HL-60 (cell line): ENCODE measurements around the gene ZFP90.

Experiments used
- DNase-seq, 2 experiments: peaks; one replicate each; pipeline ENCODE4 v3.0.0-alpha.2; 2010 to 2020; ENCODE audit warnings: low read depth in 1 of 2, low spot score in 1 of 2
- H3K27ac ChIP-seq: fragments of 250-450 bp; sonication (Bioruptor Pico); replicated peaks from 2 replicates; pipeline ENCODE4 v1.5.1; 2020; ENCODE audit warnings: mild to moderate bottlenecking, moderate library complexity
- H3K27me3 ChIP-seq: fragments of 250-450 bp; sonication (Bioruptor Pico); 2 replicates; pipeline ENCODE4 v1.5.1; 2021; ENCODE audit warnings: mild to moderate bottlenecking, moderate library complexity; ENCODE audit not compliant: insufficient read depth, poor library complexity, severe bottlenecking
- H3K4me3 ChIP-seq: replicated peaks from 2 replicates; pipeline ENCODE4 v1.5.1; 2011; ENCODE audit warnings: mild to moderate bottlenecking, control low read depth, low read length; ENCODE audit not compliant: insufficient read depth
- CTCF ChIP-seq: IDR thresholded peaks from one replicate; pipeline ENCODE4 v1.5.1; 2011; ENCODE audit warnings: low read length, control low read depth, inconsistent platforms; ENCODE audit not compliant: insufficient read depth
- GABPA ChIP-seq: IDR thresholded peaks from 2 replicates; pipeline ENCODE4 v1.6.1; 2012; ENCODE audit warnings: low read depth
- POLR2AphosphoS5 ChIP-seq: IDR thresholded peaks from 2 replicates; pipeline ENCODE4 v1.6.1; 2012; ENCODE audit warnings: low read depth
- REST ChIP-seq: IDR thresholded peaks from 2 replicates; pipeline ENCODE4 v1.6.1; 2012; ENCODE audit warnings: low read depth; ENCODE audit not compliant: insufficient replicate concordance
- SPI1 ChIP-seq: IDR thresholded peaks from 2 replicates; pipeline ENCODE4 v1.6.1; 2012; ENCODE audit warnings: low read depth, mild to moderate bottlenecking, borderline replicate concordance

The ZFP90 gene

GRCh38 chr16:68503334-68503733, 35.8 kb upstream of the ZFP90 start:
- TF ChIP-seq REST (no peak), SPI1 (no peak), CTCF (no peak), POLR2AphosphoS5 (no peak), GABPA (no peak)
- Histone ChIP-seq H3K27me3 (no peaks in the 10 kb centered on the region), H3K27ac (no peak overlapping the region), H3K4me3 (no peak overlapping the region)
- no peak for DNase-seq

- Histone ChIP-seq H3K27me3 (no peaks in the 10 kb centered on the region), H3K4me3 (no peak overlapping the region), H3K27ac (no peak overlapping the region)
- no peak for TF ChIP-seq REST
- TF ChIP-seq CTCF: no peak
- no peak for TF ChIP-seq GABPA
- TF ChIP-seq POLR2AphosphoS5: no peak
- TF ChIP-seq SPI1: no peak
- no peak for DNase-seq
Observed at GRCh38 chr16:68504066-68504465, 35.0 kb upstream of the ZFP90 start.

- Histone ChIP-seq H3K27me3 (no peaks in the 10 kb centered on the region), H3K4me3 (no peak overlapping the region), H3K27ac (no peak overlapping the region)
- DNase-seq: no peak
- TF ChIP-seq GABPA (no peak), REST (no peak), POLR2AphosphoS5 (no peak), CTCF (no peak), SPI1 (no peak)
Observed at GRCh38 chr16:68506331-68507053, 32.6 kb upstream of the ZFP90 start.
